Thymus (tissue), 11 donors: ENCODE measurements around the gene DTNA. TPM values are rescaled to one million over a fixed set of nuclear protein-coding genes. Genes with fewer than 3 reads are reported as not detected.
"Not testable (repeated sequence)": the region's sequence is repeated elsewhere in the genome, so short reads cannot be mapped to it uniquely, and the experiment has no call there.

Source experiments
- DNase-seq, 9 donors: peaks; one replicate each; pipeline ENCODE4 v3.0.0-alpha.2; 2013; ENCODE audit warnings: low spot score in 9 of 9, low read depth in 6 of 9, missing footprints in 1 of 9
- H3K27ac ChIP-seq, 2 donors: one replicate each; pipeline ENCODE4 v1.5.1; 2013; ENCODE audit warnings: control low read depth in 1 of 2, low read depth in 1 of 2, low read length in 1 of 2, mild to moderate bottlenecking in 1 of 2, moderate library complexity in 1 of 2
- H3K27me3 ChIP-seq, 2 donors: one replicate each; pipeline ENCODE4 v1.5.1; 2013; ENCODE audit warnings: low read length in 1 of 2; ENCODE audit not compliant: control insufficient read depth in 2 of 2, insufficient read depth in 1 of 2
- H3K36me3 ChIP-seq, 2 donors: one replicate each; pipeline ENCODE4 v1.5.1; 2013; ENCODE audit warnings: low read length in 1 of 2, mild to moderate bottlenecking in 1 of 2, moderate library complexity in 1 of 2; ENCODE audit not compliant: control insufficient read depth in 2 of 2, insufficient read depth in 2 of 2
- H3K4me1 ChIP-seq, 2 donors: one replicate each; pipeline ENCODE4 v1.5.1; 2013; ENCODE audit warnings: low read length in 2 of 2; ENCODE audit not compliant: control insufficient read depth in 2 of 2, insufficient read depth in 2 of 2
- H3K4me3 ChIP-seq, 2 donors: one replicate each; pipeline ENCODE4 v1.5.1; 2013; ENCODE audit warnings: low read length in 2 of 2, control low read depth in 1 of 2, mild to moderate bottlenecking in 1 of 2
- H3K9me3 ChIP-seq, 2 donors: one replicate each; pipeline ENCODE4 v1.5.1; 2013; ENCODE audit warnings: low read length in 1 of 2, mild to moderate bottlenecking in 1 of 2; ENCODE audit not compliant: control insufficient read depth in 2 of 2, insufficient read depth in 1 of 2
- WGBS: extraction: QIAGEN DNeasy Blood & Tissue Kit; methylation state at CpG from one replicate; pipeline ENCODE4 v1.1.7; 2013; 5-methylcytosine and 5-hydroxymethylcytosine counted together
- polyA plus RNA-seq: library from polyadenylated mRNA; stranded (reverse); fragments of 200-250 nt; gene quantifications from one replicate; pipeline ENCODE4 v1.2.3, GENCODE V29; 2013
- total RNA-seq: library from RNA; stranded (reverse); fragments of 120-200 nt; gene quantifications from one replicate; pipeline ENCODE4 v1.2.4, GENCODE V29; 2013
- donor health status: healthy.

The DTNA gene
- total and polyA plus RNA-seq, 2 donors, result 1.7 to 2.9 TPM

DNA sequence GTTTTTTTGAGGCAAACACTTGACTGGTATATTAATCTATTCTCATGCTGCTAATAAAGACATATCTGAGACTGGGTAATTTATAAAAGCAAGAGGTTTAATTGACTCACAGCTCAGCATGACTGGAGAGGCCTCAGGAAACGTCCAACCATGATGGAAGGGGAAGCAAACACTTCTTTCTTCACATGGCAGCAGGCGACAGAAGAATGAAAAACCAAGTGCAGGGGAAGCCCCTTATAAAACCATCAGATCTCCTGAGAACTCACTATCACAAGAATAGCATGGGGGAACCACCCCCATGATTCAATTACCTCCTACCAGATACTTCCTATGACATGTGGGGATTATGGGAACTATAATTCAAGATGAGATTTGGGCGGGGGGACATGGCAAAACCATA is 194.9 kb downstream of the DTNA start:
- Histone ChIP-seq H3K36me3 (no peaks in the 10 kb centered on the region), H3K27ac (no peak overlapping the region), H3K4me1 (no peaks in the 10 kb centered on the region), H3K9me3 (no peaks in the 10 kb centered on the region), H3K4me3 (no peak overlapping the region), H3K27me3 (no peaks in the 10 kb centered on the region)
- no peak for DNase-seq
- 75% methylated on average over 3 of the region's 3 CpGs for WGBS

DNA sequence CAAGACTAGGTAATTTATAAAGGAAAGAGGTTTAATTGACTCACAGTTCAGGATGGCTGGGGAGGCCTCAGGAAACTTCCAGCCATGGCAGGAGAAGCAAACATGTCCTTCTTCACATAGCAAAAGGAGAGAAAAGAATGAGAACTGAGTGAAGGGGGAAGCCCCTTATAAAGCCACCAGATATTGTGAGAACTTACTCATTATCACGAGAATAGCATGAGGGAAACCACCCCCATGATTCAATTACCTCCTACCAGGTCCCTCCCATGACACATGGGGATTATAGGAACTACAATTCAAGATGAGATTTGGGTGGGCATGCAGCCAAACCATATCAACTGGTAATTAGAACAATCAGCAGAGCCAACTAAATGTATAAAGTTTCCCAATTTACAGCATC is 196.9 kb downstream of the DTNA start:
- not testable (repeated sequence) for H3K27ac ChIP-seq, DNase-seq, H3K9me3 ChIP-seq, H3K4me3 ChIP-seq, H3K4me1 ChIP-seq, H3K36me3 ChIP-seq, H3K27me3 ChIP-seq
- WGBS, result 89% methylated on average over 1 of the region's 1 CpG

DNA sequence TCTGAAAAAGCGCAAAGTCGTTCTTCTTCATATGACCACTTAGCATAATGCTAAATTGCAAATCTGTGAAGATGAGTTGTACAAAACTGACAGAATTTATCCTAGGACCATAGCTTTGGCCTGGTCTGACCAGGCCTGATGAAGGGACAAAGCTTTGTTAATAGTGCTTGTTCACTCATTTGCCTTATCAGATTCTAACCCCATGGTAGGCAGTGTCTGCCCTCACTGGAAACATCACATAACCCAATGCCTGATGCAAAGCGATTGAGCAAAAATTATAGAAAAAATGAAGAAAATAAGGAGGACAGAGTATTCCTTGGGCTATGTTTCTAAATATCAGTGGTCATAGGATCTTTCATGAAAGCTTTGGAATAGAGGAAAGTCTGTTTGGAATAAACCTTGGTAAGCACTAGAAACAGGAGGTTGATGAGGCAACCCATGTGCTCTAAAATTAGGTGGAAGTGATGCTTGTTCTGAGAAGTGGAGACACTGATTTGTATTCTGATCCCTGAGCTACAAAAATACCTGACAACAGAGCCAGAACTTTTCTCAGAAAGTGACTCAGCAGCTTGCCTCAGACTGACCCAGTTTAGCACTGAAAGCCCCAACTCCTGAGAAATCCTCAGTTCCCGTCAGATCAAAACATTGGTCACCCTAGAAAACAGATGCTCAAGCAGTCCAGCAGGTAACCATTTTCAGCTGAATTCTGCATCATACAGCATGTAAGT is 199.7 kb downstream of the DTNA start:
- no peak overlapping the region for H3K4me3 ChIP-seq
- H3K4me1 ChIP-seq, result no peaks in the 10 kb centered on the region
- H3K9me3 ChIP-seq, result no peaks in the 10 kb centered on the region
- DNase-seq, result no peak
- no peaks in the 10 kb centered on the region for H3K27me3 ChIP-seq
- 98% methylated on average over 4 of the region's 4 CpGs for WGBS
- H3K36me3 ChIP-seq, result no peaks in the 10 kb centered on the region
- H3K27ac ChIP-seq, result no peak overlapping the region

DNA sequence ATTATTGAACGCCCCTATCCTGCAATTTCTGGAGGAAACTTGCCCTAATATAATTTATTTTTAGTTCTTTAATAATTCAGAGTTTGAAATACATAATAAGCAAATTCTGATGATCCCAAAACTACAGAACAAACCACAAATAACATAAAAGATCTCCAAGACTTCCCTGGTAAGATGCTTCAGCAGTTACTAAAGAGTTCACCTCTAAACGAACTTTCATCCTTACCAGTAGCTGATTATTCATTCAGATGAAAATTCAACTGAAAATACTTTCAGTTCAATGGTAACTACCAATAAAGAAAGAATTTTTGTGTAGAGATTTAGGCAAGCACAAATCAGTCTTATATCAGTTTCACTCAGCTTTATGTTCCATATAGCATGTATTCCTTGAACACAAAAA is 201.0 kb downstream of the DTNA start:
- Histone ChIP-seq H3K27ac (no peak overlapping the region), H3K9me3 (no peaks in the 10 kb centered on the region), H3K27me3 (no peaks in the 10 kb centered on the region), H3K36me3 (no peaks in the 10 kb centered on the region), H3K4me1 (no peaks in the 10 kb centered on the region), H3K4me3 (no peak overlapping the region)
- WGBS, result 89% methylated on average over 2 of the region's 2 CpGs
- DNase-seq, result no peak

DNA sequence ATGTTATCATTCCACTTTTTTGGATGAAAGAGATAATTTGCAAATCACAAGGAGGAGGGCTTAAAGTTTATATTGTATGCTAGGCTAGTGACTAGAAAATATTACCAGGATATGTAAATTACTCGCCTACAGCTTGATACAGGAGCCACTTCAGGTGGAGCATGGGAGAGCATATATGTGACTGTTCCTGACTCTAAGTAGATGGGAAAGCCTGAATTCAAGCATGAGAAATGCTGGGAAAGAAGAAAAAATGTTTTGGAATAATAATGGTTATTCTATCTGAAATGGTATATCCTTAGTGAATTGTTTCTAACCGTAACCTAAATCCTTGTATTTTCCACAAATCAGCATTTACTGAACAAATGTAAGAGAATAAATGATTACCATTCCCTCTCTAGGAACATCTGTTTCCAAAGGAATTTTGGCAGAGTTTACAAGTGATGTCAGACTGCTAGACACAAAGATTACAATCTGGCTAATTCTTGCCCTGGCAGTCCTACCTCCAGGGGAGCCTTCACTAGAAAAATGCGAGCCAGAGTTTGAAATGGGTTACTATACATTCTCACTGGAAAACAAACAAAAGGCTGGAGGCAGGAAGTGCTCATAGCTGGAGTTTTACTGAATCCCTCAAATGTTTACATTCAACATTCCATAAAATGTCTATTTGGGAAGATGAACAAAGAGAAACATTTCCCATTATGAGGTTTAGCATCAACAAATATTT is 201.7 kb downstream of the DTNA start:
- Histone ChIP-seq H3K36me3 (no peaks in the 10 kb centered on the region), H3K27me3 (no peaks in the 10 kb centered on the region), H3K9me3 (no peaks in the 10 kb centered on the region), H3K4me1 (no peaks in the 10 kb centered on the region), H3K4me3 (no peak overlapping the region), H3K27ac (no peak overlapping the region)
- WGBS, result 94% methylated on average over 3 of the region's 3 CpGs
- DNase-seq, result no peak

DNA sequence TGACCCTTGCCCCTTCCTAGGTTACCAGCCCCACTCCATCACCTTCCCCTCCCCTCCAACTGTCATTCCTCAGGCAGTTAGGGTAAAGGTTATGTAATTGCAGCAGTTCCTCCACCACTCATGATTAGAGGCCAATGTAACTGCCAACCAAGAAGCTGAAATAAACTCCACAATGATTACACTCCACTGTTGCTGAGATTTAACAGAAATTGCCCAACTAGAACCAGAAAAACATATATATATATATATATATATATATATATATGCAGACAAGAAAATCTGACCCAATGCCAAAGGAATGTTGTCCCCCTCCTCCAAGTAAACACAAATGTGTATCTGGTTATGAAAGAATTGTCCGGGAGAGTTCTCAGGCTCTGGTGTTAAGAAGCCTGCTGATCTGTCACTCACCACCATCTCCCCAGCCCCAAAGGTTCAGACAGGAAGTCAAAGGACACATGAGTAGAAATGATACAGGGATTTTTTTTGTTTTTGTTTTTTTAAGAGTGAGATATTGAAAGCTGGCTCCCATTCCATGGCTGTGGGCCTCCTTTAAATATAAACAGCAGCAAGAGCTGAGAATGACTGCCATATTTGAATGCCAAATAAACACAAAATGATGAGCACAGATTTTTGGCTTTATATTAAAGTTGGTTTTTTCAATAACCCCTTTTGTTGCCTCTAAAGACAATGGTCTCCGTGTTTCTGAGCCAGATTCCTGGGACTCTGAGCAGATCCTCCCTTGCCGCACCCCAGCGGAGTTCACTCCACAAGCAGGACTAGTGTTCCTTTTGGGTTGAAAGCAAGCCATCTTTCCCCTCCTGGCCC is 204.0 kb downstream of the DTNA start:
- Histone ChIP-seq H3K4me3 (no peak overlapping the region), H3K27ac (no peak overlapping the region), H3K27me3 (no peaks in the 10 kb centered on the region), H3K9me3 (no peaks in the 10 kb centered on the region), H3K4me1 (no peaks in the 10 kb centered on the region), H3K36me3 (no peaks in the 10 kb centered on the region)
- no peak for DNase-seq
- 97% methylated on average over 4 of the region's 4 CpGs for WGBS

DNA sequence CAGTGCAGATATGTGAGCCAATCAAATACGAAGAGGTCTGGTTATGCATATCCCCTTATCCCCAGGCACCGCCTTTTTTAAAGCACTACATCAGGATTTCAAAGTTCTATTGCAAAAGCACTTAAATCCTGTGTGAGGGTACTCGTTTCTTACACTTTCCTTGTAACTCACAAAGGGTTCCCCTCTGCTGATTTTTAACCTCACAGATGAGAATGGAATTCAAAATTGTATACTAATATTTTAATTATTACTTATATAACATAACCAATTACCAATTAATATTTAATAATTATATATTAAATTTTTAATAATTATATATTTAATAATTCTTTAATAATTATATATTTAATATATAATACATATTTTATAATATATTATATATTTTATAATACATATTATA is 204.9 kb downstream of the DTNA start:
- WGBS, result 77% methylated on average over 3 of the region's 3 CpGs
- DNase-seq, result no peak

DNA sequence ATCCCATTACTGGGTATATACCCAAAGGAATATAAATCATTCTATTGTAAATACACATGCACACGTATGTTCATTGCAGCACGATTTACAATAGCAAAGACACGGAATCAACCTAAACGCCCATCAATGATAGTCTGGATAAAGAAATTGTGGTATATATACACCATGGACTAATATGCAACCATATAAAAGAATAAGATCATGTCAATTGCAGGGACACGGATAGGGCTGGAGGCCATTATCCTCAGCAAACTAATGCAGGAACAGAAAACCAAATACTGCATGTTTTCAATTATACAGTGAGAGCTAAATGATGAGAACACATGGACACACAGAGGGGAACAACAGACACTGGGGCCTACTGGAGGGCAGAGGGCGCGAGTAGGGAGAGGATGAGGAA is 206.4 kb downstream of the DTNA start:
- not testable (repeated sequence) for H3K4me3 ChIP-seq, H3K4me1 ChIP-seq, H3K27me3 ChIP-seq, H3K9me3 ChIP-seq, H3K36me3 ChIP-seq, H3K27ac ChIP-seq, DNase-seq
- WGBS, result over 99% methylated on average over 7 of the region's 7 CpGs

More for the DNA sequence above, 204.9 kb downstream of the DTNA start:
- Histone ChIP-seq H3K27ac (no peak overlapping the region), H3K4me3 (no peak overlapping the region), H3K27me3 (no peaks in the 10 kb centered on the region), H3K9me3 (no peaks in the 10 kb centered on the region), H3K36me3 (no peaks in the 10 kb centered on the region), H3K4me1 (no peaks in the 10 kb centered on the region)

DNA sequence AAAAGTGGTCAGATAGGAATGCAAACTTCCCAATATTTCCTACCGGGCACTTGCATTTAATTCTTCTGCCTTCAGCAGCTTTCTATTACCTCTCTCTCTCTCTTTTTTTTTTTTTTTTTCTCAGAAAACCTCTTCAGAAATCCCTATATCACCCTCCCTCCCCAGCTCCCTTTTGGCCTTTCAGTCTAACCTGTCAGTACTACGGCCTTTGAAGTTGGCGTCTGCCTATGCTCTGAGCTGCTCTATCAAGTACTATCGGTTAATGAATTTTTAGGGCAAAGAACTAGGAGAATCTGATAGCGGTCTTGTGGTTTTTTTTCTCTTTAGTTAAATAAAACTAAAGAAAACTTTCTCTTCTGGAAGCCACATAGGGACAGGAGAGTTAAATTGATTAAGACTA is 208.8 kb downstream of the DTNA start:
- Histone ChIP-seq H3K36me3 (no peaks in the 10 kb centered on the region), H3K27ac (no peak overlapping the region), H3K4me3 (no peak overlapping the region), H3K4me1 (no peaks in the 10 kb centered on the region), H3K27me3 (no peaks in the 10 kb centered on the region), H3K9me3 (no peaks in the 10 kb centered on the region)
- no peak for DNase-seq
- 86% methylated on average over 5 of the region's 5 CpGs for WGBS
